Cardiac fibroblast (primary cell): Measurements from ENCODE around the gene SND1.

Experiments used
- DNase-seq, 2 donors: peaks; one replicate each; pipeline versions ENCODE4 v3.0.0 to v3.0.0-alpha.2; 2010; ENCODE audit warnings: low read depth in 2 of 2
- H3K4me3 ChIP-seq, 2 donors: replicated peaks in 1 of 2; 1 replicate in 1 of 2; 2 replicates in 1 of 2; pipeline ENCODE4 v1.5.1; 2011; ENCODE audit warnings: low read depth in 2 of 2, low read length in 2 of 2, mild to moderate bottlenecking in 2 of 2, moderate library complexity in 1 of 2
- TF ChIP-seq, protein P1 (sequence below): IDR thresholded peaks from one replicate; pipeline ENCODE4 v1.5.1; 2011; ENCODE audit warnings: low read depth, mild to moderate bottlenecking, low read length, inconsistent platforms

The SND1 gene

DNA sequence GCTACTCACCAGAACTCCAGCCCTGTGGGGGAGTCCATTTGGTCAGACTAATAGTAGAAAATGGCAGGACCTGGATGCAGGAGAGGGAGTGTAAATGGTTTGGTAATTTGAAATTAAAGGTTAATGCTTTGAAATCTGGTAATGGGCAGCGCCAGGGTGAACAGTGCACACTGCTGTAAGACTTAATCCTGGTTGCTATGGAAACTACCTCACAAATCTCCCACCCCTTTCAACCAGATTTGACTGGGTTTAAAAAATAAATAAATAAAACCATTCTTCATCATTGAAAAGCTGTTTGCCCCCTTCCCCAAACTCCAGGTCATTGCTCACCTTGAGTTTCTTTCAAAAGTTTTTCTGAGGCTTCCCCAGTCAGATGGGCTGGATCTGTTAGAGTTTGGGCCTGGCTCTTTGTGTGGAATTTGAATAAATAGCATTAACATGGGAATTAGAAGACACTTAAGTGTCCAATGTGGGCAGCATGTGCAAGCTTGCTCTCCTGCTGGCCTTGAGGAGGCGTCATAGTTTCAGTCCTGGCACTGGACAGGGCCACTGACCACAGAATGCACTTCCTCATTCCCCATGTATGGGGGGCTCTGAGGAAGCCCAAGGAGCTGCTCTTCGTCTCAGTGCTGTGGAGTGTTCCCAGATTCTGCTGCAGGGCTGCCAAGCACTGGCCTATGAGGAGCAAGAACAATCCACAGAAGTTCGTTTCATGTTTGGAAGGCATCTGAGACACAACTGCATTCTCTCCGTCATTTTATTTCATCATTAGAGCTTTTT, 288.6 kb downstream of the SND1 start:
- TF ChIP-seq, protein P1, sequence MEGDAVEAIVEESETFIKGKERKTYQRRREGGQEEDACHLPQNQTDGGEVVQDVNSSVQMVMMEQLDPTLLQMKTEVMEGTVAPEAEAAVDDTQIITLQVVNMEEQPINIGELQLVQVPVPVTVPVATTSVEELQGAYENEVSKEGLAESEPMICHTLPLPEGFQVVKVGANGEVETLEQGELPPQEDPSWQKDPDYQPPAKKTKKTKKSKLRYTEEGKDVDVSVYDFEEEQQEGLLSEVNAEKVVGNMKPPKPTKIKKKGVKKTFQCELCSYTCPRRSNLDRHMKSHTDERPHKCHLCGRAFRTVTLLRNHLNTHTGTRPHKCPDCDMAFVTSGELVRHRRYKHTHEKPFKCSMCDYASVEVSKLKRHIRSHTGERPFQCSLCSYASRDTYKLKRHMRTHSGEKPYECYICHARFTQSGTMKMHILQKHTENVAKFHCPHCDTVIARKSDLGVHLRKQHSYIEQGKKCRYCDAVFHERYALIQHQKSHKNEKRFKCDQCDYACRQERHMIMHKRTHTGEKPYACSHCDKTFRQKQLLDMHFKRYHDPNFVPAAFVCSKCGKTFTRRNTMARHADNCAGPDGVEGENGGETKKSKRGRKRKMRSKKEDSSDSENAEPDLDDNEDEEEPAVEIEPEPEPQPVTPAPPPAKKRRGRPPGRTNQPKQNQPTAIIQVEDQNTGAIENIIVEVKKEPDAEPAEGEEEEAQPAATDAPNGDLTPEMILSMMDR, result no peak
- no peak overlapping the region for H3K4me3 ChIP-seq
- peak in 1 of 2 donors; percentile 27 for DNase-seq

DNA sequence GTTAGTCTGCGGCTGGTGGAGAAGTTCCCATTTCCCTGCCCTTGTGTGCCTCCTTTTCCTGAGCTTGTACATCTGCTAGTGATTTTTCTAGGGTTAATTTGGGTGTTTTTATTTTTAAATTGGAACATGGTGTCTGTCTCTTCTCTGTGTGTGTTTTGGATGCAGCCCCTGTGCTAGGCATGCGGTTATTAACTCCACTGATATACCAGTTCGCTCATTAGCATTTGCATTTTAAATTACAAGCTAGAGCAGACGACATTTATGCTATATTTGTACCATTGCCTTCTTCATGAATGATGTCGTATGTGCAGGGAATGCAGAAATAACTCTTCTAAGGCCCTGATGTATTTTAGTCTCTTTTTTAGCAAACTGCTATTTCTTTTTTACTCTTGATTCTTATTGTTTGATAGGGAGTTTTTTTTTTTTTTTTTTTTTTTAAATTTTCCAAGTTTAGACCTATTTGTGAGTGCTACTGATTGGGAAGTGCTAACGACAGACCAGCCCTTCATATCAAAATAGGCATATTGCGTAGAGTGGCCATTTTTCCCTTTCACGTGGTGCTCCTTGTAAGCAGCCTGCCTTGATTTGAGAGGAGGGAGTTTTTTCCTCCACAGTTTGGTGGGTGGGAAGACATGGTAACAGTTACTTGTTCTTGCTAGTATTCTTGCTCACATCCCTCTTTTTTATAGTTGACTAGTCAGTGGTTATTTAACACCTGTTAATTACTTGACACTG, 289.6 kb downstream of the SND1 start:
- no peak overlapping the region for H3K4me3 ChIP-seq
- no peak for DNase-seq
- TF ChIP-seq, protein P1, result no peak

DNA sequence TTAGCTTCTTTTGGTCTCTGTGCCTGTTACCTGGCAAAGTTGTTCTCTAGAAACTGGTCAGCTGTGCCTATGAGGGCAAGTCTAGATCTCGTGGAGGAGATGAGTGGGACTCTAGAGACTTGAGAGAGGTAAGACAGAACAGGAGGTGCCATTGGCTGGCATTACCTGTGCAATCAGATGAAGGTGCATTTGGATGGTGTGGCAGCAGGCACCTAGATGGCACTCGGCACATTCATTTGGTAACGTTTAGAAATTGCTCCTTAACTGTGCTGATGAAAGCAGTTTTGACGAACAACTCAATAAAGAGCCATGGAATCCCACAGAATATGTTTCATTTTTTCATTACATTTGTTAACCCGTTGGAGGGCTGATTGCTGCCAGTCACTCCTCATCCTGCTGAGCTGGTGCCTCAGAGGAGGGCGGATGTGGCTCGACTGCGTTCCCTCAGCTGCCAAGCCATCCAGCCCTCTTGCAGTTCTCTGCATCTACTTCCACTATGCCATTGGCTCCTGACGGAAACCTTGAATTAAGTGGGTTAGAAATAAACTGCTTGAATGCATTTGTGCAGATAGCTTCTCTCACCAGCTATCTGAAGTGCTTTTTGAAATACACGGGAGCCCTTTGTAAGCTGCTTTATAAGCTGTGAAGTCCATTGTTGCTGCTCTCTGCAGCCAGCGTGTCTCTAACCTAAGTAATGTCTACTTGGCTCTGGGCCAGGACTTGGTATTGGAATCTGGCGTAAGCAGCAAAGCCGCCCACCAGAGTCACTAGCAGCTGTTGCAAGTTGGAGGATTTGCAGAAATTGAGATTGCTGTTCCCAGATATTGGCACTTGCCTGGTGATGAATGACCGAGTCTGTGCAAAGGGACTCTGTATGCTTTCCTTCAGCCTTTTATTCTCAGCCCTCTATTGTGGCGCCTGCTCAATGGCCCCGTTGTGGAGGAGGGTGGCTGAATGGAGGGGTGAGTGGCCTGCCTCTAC, 291.8 kb downstream of the SND1 start:
- H3K4me3 ChIP-seq, result no peak overlapping the region
- peak; percentile 40 to 78 for DNase-seq
- TF ChIP-seq, protein P1, result no peak

DNA sequence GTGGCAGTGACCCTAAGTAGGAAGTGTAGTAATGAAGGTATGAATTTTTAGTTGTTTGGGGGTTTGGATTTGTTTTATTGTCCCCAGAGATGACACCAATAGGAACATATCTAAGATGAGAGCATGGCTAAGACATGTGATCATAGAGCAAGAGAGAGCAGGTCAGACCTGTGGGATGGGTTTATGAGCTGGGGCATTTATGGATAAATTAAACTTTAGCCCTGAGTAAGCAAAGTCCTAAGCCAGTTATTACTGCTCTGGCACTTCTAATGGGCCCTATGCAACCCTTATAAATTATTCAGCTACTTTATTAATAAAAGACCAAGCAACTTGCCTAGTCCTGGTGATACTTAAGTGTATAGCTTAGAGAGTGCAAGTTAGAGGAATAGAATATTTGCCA, 294.1 kb downstream of the SND1 start:
- DNase-seq, result no peak
- no peak overlapping the region for H3K4me3 ChIP-seq

DNA sequence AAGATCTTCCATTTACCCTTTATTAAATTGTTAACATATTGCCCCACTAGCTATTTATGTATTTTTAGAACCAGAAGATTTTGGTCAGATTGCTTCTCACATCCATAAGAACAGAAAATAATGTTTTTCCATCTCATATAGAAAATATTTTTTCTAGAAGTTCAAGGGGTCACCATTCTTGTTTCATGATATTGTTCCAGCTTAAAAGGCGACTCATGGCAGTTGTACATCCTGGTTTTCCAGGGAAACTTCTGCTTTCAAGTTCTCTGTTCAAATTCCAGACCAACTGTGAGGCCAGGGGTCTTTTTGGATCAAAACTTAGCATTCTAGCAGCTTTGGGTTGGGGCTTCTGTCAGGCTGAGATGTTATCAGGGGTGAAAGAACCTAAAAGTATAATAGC, 294.9 kb downstream of the SND1 start:
- DNase-seq, result peak in 1 of 2 donors; percentile 23
- TF ChIP-seq, protein P1, result no peak
- H3K4me3 ChIP-seq, result no peak overlapping the region

More for the DNA sequence above, 294.1 kb downstream of the SND1 start:
- TF ChIP-seq, protein P1, result no peak

DNA sequence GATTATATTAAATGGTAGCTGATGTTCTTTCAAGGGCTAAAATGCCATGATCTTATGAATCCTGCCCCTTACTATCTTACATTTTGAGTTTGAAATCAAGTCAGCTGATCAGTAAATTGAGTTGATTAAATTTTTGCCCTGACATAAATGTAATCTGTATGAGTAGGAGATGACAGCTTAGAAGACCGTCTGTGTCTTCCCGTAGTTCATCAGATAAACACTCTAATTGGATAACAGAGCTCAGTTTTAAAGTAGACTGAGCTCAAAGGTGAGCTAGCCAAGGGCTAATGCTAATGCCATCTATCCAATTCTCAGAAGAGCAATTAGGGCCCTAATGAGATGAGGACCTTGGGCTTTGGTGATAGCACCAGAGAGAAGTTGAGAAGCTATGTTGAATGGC, 296.3 kb downstream of the SND1 start:
- no peak for DNase-seq
- TF ChIP-seq, protein P1, result no peak

More for the DNA sequence above, 296.3 kb downstream of the SND1 start:
- H3K4me3 ChIP-seq, result no peak overlapping the region
